ENCODE data around the gene C2orf74.
A peak's percentile ranks its signal among the peaks of the same experiment; 100 is the strongest.
"Not testable (repeated sequence)": the region's sequence is repeated elsewhere in the genome, so short reads cannot be mapped to it uniquely, and the experiment has no call there.

The C2orf74 gene

DNA sequence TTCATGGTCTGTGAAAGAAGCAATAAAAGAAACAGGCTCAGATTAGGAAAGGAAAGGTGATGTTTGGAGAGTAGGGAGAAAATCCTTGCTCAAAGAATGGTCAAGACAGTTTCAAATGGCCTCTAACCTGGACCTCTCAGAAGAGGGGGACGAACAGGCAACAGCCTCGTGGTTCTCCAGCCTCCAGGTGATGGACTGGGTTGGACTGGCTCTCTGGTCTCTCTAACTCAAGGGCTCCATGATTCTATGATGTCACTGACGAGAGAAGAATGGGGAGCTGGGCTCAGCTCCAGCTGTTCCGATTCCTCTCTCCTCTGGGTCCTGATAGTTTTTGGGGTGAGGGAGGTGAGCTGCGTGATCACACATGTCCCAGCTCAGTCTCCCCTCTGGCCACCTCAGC, at the start of gene C2orf74:
C2orf74 (plus strand) TSS at position 301 of the 400 bp plus-strand sequence. CDS start 327 bp downstream, outside the sequence.
- DNase-seq (ENCODE audit: low spot score), result no peak

DNA sequence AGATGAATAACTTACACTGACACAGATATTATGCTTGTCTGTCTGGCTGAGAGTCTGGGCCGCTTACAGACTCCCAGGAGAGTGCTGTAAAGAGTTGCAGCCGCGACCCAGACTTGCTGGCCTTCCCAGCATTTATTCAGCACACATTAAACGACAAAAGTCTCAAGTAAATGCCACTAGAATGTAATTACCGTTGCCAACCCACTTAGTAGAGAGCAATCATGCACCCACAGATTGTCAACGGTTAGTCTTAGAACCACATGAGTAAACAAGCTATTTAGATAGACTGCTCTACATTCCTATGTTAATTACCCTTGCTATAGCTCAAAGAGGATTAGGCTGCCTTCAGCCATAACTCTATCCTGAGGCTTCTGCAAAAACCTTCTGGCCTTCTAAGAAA, 47.8 kb upstream of the C2orf74 start:
- DNase-seq (ENCODE audit: low spot score), result no peak

DNA sequence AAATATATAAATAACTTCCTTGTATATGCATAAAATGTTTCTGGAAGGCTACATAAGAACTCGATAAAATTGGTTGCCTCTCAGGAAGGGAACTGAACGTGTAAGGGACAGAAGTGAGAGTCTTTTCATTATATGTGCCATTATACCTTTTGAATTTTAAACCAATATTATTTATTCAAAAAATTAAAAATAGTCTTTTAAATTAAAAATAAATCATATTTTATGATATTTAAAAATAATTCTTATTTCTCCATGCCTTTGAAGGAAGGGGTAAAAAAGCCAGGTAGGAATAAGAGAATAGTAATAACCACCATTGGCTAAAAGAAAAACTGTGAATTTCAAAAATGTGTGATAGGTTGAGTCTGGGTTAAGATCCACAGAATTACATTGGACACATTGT, 45.7 kb upstream of the C2orf74 start:
- no peak for DNase-seq (ENCODE audit: low spot score)

DNA sequence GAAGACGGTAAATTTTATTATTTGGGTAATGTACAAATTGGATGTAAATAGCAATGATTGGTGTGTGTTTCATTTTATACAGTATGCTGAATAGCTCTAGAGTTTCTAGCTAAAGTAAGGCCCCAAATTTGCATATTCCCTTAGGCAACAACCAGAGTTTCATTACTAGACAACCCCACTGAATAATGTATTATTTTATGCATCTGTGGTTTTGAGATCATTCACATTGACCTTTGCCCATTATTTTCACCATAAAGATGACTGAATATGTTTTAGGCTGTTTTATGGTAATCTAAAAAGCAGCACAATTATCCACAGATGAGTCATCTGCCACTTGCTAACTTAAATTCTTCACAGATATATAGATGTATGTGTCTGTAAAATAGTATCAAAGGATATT, 44.5 kb upstream of the C2orf74 start:
- DNase-seq (ENCODE audit: low spot score), result no peak

DNA sequence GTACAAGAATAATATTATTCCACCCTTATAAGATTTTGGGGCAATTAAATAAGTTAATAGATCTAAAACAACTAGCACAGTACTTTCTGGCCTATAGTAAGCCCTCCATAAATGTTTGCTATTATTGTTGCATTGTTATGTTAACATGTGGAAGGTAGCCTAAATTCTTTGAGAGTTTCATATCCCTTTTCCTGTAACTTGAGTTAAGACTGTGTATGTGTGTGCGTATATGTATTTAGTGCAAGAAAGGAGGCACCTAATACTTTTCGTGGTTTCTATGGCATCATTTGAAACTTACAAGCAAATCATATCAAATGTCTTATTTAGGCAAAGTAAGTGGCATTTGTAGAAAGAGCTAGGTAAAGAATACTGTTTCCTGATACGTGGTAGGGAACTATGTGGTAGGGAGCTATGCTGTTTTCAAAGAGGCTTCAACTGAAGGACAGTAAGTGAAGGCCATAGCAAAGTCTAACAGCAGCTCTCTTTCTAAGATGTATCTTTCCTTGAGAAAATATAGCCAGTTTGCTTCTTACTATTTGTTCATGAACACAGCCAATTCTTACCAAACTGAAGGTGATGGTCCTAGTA, 36.8 kb upstream of the C2orf74 start:
- DNase-seq (ENCODE audit: low spot score), result no peak

DNA sequence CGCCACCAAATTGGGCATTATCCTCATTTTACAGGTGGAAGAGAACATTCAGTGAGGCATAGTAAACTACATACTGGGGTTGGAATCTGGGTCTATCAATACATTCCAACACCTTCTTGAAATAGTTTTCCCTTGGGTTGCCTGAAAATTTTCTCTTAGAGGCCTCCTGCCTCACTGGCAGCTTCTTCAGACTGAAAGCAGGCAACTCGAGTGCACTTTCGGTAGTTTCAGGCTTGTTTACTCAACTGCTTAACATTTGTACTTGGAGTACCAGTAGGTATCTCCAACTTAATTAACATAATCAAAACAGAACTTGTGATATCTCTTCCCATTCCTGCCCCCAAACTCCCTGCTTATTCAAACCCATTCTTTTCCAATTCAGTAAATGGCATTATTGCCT, 36.2 kb upstream of the C2orf74 start:
- no peak for DNase-seq (ENCODE audit: low spot score)

DNA sequence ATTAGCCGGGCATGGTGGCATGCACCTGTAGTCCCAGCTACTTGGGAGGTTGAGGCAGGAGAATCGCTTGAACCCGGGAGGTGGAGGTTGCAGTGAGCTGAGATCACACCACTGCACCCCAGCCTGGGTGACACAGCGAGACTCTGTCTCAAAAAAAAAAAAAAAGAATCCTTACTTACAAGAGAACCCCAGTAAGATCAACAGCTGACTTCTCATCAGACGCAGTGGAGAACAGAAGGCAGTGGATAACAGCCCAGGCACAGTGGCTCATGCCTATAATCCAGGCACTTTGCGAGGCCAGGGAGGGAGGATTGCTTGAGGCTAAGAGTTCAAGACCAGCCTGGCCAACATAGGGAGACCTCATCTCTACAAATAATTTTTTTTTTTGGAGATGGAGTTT, 33.9 kb upstream of the C2orf74 start:
- DNase-seq (ENCODE audit: low spot score), result not testable (repeated sequence)

DNA sequence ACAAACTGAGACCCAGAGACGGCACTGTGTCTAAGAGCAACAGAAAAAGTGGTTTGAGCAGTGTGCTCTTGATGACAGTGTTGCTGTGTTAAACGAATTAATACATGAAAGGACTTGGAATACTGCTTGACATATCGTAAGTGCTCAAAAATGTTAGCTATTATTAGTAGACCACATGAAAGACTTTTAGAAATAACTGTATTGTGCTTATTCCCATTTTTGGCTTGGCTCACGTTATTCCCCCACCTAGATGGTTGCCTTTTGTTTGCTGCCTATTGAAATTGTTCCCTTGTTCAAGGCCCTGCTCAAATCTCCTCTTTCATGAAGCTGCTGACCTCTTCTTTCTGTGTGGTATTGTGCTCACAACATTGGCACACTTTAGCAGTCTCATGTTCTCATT, 27.8 kb upstream of the C2orf74 start:
- no peak for DNase-seq (ENCODE audit: low spot score)

DNA sequence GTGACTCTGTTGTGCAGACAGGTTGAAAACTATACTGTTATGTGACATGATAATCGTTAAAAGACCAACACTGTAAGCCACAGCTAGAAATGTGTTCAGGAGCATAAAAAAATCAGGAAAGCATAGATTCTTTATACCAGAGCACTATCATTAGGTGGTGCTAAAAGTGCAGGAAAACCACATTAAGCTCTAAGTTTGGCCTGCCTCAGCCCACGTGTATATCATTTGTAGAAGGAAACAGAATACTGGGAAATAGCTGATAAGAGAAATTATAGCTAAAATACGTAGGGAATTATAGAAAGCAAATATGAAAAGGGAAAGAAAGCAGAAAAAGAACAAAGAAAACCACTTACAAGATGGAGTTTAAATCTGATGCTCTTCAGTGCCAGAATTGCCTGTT, 26.5 kb upstream of the C2orf74 start:
- peak; percentile 39 for DNase-seq (ENCODE audit: low spot score)

DNA sequence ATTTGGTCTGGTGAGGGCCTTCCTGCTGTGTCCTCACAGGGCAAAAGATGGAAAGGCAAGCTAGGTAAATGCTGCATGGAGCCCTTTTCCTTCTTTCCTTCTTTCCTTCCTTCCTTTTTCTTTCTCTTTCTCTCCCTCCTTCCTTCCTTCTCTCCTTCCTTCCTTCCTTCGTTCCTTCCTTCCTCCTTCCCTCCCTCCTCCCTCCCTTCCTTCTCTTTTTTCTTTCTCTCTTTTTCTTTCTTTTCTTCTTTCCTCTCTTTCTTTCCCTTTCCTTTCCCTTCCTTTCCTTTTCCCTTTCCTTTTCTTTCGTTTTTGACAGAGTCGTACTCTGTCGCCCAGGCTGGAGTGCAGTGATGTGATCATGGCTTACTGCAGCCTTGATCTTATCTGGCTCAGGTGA, 23.1 kb upstream of the C2orf74 start:
- no peak for DNase-seq (ENCODE audit: low spot score)

DNA sequence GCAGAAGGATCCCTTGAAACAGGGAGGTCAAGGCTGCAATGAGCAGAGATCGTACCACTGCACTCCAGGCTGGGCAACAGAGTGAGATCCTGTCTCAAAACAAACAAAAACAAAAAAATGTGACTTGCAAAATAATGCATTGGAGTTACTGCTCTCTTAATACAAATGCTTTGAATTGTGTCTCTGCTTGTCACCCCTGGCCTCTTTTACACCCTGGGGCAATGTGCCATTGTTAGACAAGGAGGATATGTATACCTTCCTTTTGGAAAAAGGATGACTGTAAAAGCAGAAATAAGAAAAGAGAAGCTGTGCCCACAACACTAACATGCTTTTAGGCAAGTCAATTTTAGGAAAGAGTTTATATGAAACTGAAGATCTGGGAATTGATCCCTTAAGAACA, 20.8 kb upstream of the C2orf74 start:
- DNase-seq (ENCODE audit: low spot score), result no peak

DNA sequence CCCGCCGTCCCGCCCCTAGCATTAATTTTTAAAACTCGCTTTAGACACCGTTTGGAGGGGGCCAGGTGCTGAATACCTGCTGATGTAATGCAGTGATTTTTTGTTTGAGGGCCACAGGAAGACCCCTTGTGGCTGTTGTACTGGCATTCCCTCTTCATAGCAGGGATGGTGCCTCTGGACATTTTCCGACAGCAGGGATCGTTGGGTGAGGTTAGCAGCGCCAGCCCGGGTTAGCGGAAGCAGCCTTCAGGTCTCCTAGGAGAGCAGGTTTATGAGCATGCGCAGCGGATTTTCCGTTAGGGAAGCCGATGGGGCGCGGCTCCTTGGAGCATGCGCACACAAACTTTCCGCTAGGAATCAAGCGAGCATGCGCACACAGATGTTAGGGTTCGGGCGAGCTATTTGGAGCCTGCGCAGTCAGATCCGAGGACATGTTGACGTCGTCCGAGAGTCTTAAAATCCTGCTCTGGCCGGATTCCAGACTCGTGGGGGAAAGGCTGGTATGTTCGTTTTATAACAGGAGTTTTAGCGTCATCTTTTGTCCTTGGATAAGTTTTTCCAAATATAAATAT, 17.2 kb upstream of the C2orf74 start:
- DNase-seq (ENCODE audit: low spot score), result peak; percentile 94

DNA sequence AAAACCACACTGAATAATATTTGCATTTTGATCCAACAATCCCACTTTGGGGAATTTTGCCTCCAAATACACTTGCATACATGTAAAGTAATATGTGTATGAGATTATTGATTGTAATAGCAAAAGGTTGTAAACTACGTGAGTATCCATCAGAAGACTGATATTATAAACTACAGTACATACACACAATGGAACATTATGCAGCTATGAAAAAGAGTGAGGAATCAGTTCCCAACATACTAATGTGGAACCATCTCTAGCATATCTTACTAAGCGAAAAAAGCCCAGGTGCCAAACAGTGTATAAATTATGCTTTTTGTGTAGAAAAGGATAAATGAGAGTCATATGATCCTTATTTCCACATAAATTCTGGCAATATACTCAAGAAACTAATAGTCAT, 16.0 kb upstream of the C2orf74 start:
- DNase-seq (ENCODE audit: low spot score), result no peak

DNA sequence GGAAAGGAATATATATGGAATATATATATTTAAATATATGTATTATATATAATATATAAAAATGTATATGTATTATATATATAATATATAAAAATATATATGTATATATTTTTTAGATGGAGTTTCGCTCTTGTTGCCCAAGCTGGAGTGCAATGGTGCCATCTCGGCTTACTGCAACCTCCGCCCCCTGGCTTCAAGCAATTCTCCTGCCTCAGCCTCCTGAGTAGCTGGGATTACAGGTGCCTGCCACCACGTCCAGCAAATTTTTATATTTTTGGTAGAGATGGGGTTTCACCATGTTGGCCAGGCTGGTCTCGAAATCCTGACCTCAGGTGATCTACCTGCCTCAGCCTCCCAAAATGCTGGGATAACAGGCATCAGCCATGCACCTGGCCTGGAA, 13.9 kb upstream of the C2orf74 start:
- not testable (repeated sequence) for DNase-seq (ENCODE audit: low spot score)

DNA sequence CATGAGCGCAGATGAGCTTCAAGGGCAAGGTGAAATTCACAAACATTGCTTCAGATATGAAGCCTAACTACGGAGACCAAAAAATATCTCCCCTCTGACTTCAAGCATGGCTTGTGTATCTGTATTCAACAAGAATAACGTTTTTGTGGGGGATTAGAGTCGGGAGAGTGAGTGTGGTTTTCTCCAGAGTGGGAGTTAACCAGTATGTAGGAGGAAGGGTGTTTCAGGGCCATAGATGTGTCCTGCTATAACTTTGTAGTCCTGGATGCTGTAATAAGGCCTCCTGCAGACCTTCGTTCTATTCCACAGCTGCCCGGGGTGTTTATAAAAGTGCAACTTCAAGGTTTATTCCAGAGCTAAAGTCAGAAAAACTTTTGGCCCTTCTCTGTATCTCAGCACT, 12.9 kb upstream of the C2orf74 start:
- no peak for DNase-seq (ENCODE audit: low spot score)

DNA sequence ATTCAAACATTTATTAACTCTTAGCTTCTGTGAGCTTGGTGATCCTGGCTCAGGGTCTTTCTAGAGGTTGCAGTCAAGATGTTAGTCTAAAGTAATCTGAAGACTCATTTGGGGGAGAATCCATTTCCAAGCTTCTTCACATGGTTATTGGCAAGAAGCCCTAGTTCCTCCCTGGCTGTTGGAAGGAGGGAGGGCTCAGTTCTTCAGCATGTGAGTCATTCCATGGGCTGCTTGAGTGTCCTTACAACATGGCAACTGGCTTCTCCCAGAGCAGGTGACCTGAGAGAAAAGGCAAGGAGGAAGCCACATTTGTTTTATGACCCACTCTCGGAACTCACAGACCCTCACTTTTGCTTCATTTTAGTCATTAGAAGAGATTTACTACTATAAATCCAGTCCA, 10.6 kb upstream of the C2orf74 start:
- no peak for DNase-seq (ENCODE audit: low spot score)

DNA sequence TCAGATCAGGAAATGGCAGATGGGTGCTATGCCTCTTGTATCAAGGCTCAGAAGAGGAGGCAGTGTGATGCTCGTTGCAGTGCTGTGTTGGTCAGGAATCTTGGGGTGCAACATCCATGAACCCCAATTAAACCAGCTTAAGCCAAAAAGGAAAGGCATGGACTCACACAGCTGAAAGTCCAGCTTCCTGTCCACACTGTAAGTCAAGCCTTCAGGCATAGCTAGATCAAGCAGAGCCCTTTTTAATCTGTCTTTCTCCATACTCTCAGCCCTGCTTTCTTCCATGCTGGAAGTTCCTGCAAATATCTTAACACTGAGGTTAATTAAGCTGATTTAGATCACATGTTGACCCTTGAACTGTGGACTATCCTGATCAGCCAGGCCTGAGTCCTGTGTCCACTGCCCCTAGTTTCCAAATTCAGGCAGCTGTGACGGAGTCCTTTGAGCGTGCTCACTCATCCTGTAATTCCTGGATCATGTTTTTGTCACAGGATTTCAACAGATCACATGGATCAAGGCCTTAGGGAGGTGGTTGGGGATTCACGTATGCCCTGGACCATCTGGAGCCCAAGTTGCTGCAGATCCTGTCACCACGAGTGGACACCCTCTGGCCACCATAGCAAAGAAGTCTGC, 4.5 kb upstream of the C2orf74 start:
- DNase-seq (ENCODE audit: low spot score), result no peak

DNA sequence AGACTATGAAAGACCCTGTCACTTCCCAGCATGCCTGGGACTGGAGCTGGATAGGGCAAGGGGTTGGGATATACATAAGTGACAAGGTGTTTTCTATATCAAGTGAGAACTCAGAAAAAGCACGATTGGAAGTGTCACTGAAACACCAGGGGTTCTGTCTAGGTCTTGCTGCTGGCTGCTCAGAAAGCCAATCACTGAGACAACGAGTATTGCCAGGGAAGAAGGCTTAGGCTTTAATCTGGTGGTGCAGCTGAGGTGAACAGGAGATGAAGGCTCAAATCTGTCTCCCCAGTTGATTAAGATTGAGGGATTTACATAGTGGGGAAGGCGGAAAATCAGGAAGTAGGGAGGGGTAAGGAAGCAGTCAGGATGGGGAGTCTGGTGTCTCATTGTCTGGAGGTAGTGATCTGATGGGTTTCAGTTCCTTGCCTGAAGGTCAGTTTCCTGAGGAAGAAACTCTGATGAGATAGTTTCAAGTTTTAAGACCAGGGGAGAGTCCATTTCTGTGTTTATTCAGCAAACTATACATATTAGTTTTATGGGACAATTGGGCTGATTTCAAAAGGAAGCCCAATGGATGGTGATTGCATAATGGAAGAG, 3.5 kb upstream of the C2orf74 start:
- no peak for DNase-seq (ENCODE audit: low spot score)

DNA sequence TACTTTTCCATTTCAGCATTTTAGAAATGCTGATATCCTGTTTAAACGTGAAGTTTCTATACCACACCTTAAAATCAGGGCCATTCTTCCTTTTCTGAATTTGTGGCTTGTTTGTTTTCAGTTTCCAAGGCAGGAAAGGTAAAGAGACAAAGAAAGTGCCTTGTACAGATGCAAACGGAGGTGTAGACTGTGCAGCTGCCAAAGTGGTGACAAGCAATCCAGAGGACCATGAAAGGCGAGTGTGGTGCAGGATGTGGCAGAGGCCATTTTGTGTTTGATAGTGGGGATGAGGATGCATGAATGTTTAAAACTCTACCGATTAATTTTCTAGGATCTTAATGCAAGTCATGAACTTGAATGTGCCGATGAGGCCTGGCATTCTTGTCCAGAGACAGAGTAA, 733 bp downstream of the C2orf74 start:
- no peak for DNase-seq (ENCODE audit: low spot score)

DNA sequence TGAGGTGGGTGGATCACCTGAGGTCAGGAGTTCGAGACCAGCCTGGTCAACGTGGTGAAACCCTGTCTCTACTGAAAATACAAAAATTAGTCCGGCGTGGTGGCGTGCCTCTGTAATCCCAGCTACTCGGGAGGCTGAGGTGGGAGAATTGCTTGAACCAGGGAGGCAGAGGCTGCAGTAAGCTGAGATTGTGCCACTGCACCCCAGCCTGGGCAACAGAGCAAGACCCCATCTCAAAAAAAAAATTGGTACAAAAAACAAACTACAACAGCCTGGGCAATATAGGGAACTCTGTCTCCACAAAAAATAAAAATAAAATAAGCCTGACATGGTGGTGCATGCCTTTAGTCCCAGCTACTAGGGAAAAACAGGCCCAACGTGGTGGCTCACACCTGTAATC, 3.1 kb downstream of the C2orf74 start:
- not testable (repeated sequence) for DNase-seq (ENCODE audit: low spot score)

DNA sequence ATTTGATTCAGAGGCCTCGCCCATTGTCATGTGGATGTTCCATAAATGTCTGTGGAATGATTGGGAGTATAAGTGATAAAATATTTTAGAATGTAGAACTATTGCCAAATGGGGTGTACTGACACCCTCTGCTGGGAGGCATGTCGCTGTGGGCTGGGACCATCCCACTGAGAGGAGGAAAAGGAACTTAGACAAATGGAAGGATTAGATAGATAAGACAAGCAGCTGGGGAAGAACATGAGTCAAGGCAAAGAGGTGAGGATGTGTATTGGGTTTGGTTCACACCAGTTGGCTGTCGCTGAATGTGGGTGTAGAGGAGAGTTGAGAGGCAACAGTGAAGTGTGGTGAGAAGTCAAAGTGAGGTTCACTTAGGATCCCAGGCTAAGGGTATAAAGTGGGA, 4.0 kb downstream of the C2orf74 start:
- no peak for DNase-seq (ENCODE audit: low spot score)

DNA sequence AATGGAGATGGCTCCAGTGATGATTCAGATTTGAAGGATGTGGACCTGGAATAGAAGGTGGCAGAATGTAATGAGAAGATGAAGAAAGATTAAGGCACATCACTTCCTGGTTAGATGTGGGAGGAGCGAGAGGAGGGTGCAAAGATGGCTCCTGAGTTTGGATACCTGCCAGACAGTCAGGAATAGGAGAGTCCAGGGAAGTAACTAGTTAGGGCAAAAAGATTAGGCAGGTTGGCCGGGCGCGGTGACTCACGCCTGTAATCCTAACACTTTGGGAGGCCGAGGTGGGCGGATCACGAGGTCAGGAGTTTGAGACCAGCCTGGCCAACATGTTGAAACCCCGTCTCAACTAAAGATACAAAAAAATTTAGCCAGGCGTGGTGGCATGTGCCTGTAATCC, 5.6 kb downstream of the C2orf74 start:
- no peak for DNase-seq (ENCODE audit: low spot score)

DNA sequence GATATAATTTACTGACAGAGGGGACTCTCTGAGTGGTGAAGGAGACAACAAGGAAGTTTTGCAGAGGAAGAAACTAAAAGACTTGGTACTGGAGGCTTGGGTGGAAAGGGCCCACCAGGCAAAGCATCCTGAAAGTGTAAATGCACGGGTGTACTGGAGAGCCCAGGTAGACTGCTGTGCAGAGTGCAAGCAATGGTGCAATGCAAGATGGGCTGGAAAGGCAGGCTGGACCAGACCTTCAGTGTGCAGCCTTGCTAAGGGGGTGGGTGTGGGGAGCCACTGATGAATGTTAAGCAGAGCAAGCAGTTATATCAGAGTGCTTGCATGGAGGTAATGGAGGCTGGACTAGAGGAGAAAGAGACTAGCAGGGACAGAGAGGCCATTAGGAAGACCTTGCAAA, 10.7 kb downstream of the C2orf74 start:
- DNase-seq (ENCODE audit: low spot score), result no peak

DNA sequence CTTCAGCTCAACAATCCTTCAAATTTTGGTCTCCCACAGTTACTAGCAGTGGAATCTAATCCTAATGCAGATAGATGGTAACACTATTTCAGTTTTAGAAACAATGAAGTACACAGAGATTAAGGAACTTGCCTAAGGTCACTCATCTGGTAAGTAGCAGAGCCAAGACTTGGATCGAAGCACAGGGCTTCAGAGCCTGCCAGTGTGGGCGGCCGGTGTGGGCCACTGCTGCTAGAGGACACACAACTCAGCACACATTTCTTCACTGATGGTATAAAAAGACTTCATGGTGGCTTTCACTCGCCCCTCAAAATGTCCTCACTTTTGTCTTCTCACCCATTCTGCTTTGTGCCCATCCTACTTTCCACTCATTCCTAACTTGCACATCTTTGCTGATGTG, 11.1 kb downstream of the C2orf74 start:
- DNase-seq (ENCODE audit: low spot score), result no peak

Data from D341Med (cell line).